Smooth muscle cell (in vitro differentiated cells): Measurements from ENCODE around the gene ZMYND8. TPM values are rescaled to one million over a fixed set of nuclear protein-coding genes. Genes with fewer than 3 reads are reported as not detected.
A peak's percentile ranks its signal among the peaks of the same experiment; 100 is the strongest.

Experiments used
- DNase-seq: peaks from one replicate; lab custom pipeline; 2025; ENCODE audit not compliant: unreplicated experiment; lab: John Stamatoyannopoulos, UW
- H2AFZ ChIP-seq: fragments of 200-600 bp; sonication (generic); 2 replicates; pipeline ENCODE4 v1.6.0; 2016; ENCODE audit warnings: antibody characterized with exemption, low read depth, mild to moderate bottlenecking
- H3F3A ChIP-seq: fragments of 200-600 bp; sonication (generic); 2 replicates; pipeline ENCODE4 v1.6.0; 2017; ENCODE audit warnings: antibody characterized with exemption, low read depth
- H3K27ac ChIP-seq: fragments of 200-600 bp; sonication (generic); 2 replicates; pipeline ENCODE4 v1.5.1; 2016; ENCODE audit warnings: low read depth, mild to moderate bottlenecking
- H3K27me3 ChIP-seq: fragments of 200-600 bp; sonication (generic); 2 replicates; pipeline ENCODE4 v1.6.1; 2016; ENCODE audit warnings: low read depth, mild to moderate bottlenecking
- H3K36me3 ChIP-seq: fragments of 200-600 bp; sonication (generic); 2 replicates; pipeline ENCODE4 v1.5.1; 2016; ENCODE audit warnings: low read depth
- H3K4me1 ChIP-seq: fragments of 200-600 bp; sonication (generic); 2 replicates; pipeline ENCODE4 v1.5.1; 2016; ENCODE audit warnings: low read depth
- H3K4me2 ChIP-seq: fragments of 200-600 bp; sonication (generic); 2 replicates; pipeline ENCODE4 v1.6.0; 2016; ENCODE audit warnings: mild to moderate bottlenecking
- H3K4me3 ChIP-seq: fragments of 200-600 bp; sonication (generic); 2 replicates; pipeline ENCODE4 v1.5.1; 2016; ENCODE audit warnings: mild to moderate bottlenecking
- H3K79me2 ChIP-seq: fragments of 200-600 bp; sonication (generic); 2 replicates; pipeline ENCODE4 v1.6.0; 2016; ENCODE audit warnings: low read depth, mild to moderate bottlenecking
- H3K9ac ChIP-seq: fragments of 200-600 bp; sonication (generic); 2 replicates; pipeline ENCODE4 v1.6.0; 2016; ENCODE audit warnings: low read depth
- H3K9me3 ChIP-seq: fragments of 200-600 bp; sonication (generic); replicated peaks from 2 replicates; pipeline ENCODE4 v1.5.1; 2016; ENCODE audit warnings: low read depth
- H4K20me1 ChIP-seq: fragments of 200-600 bp; sonication (generic); 2 replicates; pipeline ENCODE4 v1.6.0; 2016; ENCODE audit warnings: low read depth
- CTCF ChIP-seq: fragments of 200-600 bp; sonication (generic); IDR thresholded peaks from 2 replicates; pipeline ENCODE4 v1.5.1; 2017; ENCODE audit warnings: borderline replicate concordance, mild to moderate bottlenecking, antibody characterized with exemption; ENCODE audit not compliant: insufficient read depth, poor library complexity, severe bottlenecking
- WGBS: methylation state at CpG from one replicate; pipeline ENCODE4 v1.1.7; 2016; ENCODE audit warnings: low lambda C conversion rate; 5-methylcytosine and 5-hydroxymethylcytosine counted together
- polyA plus RNA-seq: library from polyadenylated mRNA; unstranded; fragments of >200 nt; fragmentation: Nextera tagmentation; extraction: Ambion mirVana; gene quantifications from 2 replicates; pipeline ENCODE4 v1.2.1, GENCODE V29; 2016
- total RNA-seq: library from RNA; depleted of rRNA; stranded (reverse); fragments of >200 nt; gene quantifications from 2 replicates; pipeline ENCODE4 v1.2.3, GENCODE V29; 2014

Gene ZMYND8
- total and polyA plus RNA-seq, 2 experiments from 2014 or later, result 15.2 to 24.1 TPM

GRCh38 chr20:47306095-47306494 lies 50.4 kb downstream of the ZMYND8 start:
- no peaks in the 10 kb centered on the region for H3K9me3 ChIP-seq
- H3K4me1 ChIP-seq, result peaks cover 19% of the 10 kb centered on the region
- H3K9ac ChIP-seq, result no peak overlapping the region
- H3K4me2 ChIP-seq, result no peak overlapping the region
- H3K27ac ChIP-seq, result peak overlapping the region; percentile 40
- H3K27me3 ChIP-seq, result no peaks in the 10 kb centered on the region
- H3K4me3 ChIP-seq, result no peak overlapping the region
- no peak for TF ChIP-seq CTCF
- 95% methylated on average over 8 of the region's 8 CpGs for WGBS
- H3F3A ChIP-seq, result peaks cover 7% of the 10 kb centered on the region
- H3K36me3 ChIP-seq, result no peaks in the 10 kb centered on the region
- no peaks in the 10 kb centered on the region for H4K20me1 ChIP-seq
- no peak for DNase-seq
- H3K79me2 ChIP-seq, result peaks cover 92% of the 10 kb centered on the region
- H2AFZ ChIP-seq, result no peak overlapping the region

GRCh38 chr20:47305667-47306066 lies 50.8 kb downstream of the ZMYND8 start:
- WGBS, result 74% methylated on average over 4 of the region's 4 CpGs
- DNase-seq, result no peak
- no peaks in the 10 kb centered on the region for H4K20me1 ChIP-seq
- H3K27ac ChIP-seq, result peak overlapping the region; percentile 40
- H3K4me1 ChIP-seq, result peaks cover 19% of the 10 kb centered on the region
- H3K4me3 ChIP-seq, result no peak overlapping the region
- H3K9me3 ChIP-seq, result no peaks in the 10 kb centered on the region
- H3K4me2 ChIP-seq, result no peak overlapping the region
- peaks cover 7% of the 10 kb centered on the region for H3F3A ChIP-seq
- no peak overlapping the region for H3K9ac ChIP-seq
- TF ChIP-seq CTCF, result no peak
- H3K36me3 ChIP-seq, result no peaks in the 10 kb centered on the region
- no peaks in the 10 kb centered on the region for H3K27me3 ChIP-seq
- peaks cover 91% of the 10 kb centered on the region for H3K79me2 ChIP-seq
- no peak overlapping the region for H2AFZ ChIP-seq

- peak; percentile 7 for TF ChIP-seq CTCF
- WGBS, result 20% methylated on average over 3 of the region's 3 CpGs
- DNase-seq, result no peak
- Histone ChIP-seq H2AFZ (no peak overlapping the region), H4K20me1 (no peaks in the 10 kb centered on the region), H3K9me3 (no peaks in the 10 kb centered on the region), H3K9ac (no peak overlapping the region), H3K4me3 (no peak overlapping the region), H3K4me1 (peaks cover 14% of the 10 kb centered on the region), H3K79me2 (peaks cover 90% of the 10 kb centered on the region), H3K36me3 (no peaks in the 10 kb centered on the region), H3K27ac (peak overlapping the region; percentile 40), H3K27me3 (no peaks in the 10 kb centered on the region), H3F3A (peaks cover 7% of the 10 kb centered on the region), H3K4me2 (peak overlapping the region; percentile 0)
Measured at GRCh38 chr20:47304287-47304686, 52.2 kb downstream of the ZMYND8 start.

- H2AFZ ChIP-seq, result no peak overlapping the region
- H3K4me3 ChIP-seq, result no peak overlapping the region
- H3F3A ChIP-seq, result peaks cover 7% of the 10 kb centered on the region
- no peaks in the 10 kb centered on the region for H3K9me3 ChIP-seq
- H4K20me1 ChIP-seq, result no peaks in the 10 kb centered on the region
- no peak for TF ChIP-seq CTCF
- H3K79me2 ChIP-seq, result peaks cover 89% of the 10 kb centered on the region
- DNase-seq, result no peak
- peaks cover 14% of the 10 kb centered on the region for H3K4me1 ChIP-seq
- H3K36me3 ChIP-seq, result no peaks in the 10 kb centered on the region
- H3K27ac ChIP-seq, result peak overlapping the region; percentile 40
- H3K27me3 ChIP-seq, result no peaks in the 10 kb centered on the region
- no peak overlapping the region for H3K9ac ChIP-seq
- 45% methylated on average over 2 of the region's 2 CpGs for WGBS
- peak overlapping the region; percentile 0 for H3K4me2 ChIP-seq
Measured at GRCh38 chr20:47303736-47304135, 52.8 kb downstream of the ZMYND8 start.
